GM23248 (cell line): Measurements from ENCODE around the gene SUN1.

ENCODE experiments used
- EZH2 ChIP-seq: fragments of 200-600 bp; sonication (generic); IDR thresholded peaks from 2 replicates; pipeline ENCODE4 v1.6.1; 2018; ENCODE audit warnings: antibody characterized with exemption, mild to moderate bottlenecking; ENCODE audit not compliant: insufficient read depth, poor library complexity, severe bottlenecking
- EZH2phosphoT487 ChIP-seq: fragments of 200-600 bp; sonication (generic); IDR thresholded peaks from 2 replicates; pipeline ENCODE4 v1.6.1; 2018; ENCODE audit warnings: antibody characterized with exemption, moderate library complexity, mild to moderate bottlenecking, low read depth; ENCODE audit not compliant: insufficient read depth

GRCh38 chr7:917255-918117, 85.2 kb downstream of the SUN1 start:
- TF ChIP-seq EZH2 = no peak
- no peak for TF ChIP-seq EZH2phosphoT487
